Keratinocyte (primary cell): ENCODE measurements around the gene LRP1B. TPM values are rescaled to one million over a fixed set of nuclear protein-coding genes. Genes with fewer than 3 reads are reported as not detected.

Source experiments
- DNase-seq: peaks from one replicate; pipeline ENCODE4 v3.0.0-alpha.2; 2011; ENCODE audit warnings: low read depth, missing footprints, low spot score
- FAIRE-seq: peaks from 2 replicates; lab custom pipeline; 2011; peaks lifted over from hg19 to GRCh38; lab: Jason Lieb, UNC
- H2AFZ ChIP-seq: 2 replicates; pipeline ENCODE4 v1.6.0; 2012; ENCODE audit warnings: low read length, control low read depth, inconsistent platforms; ENCODE audit not compliant: control insufficient read depth
- H3K27ac ChIP-seq: 2 replicates; pipeline ENCODE4 v1.5.1; 2011; ENCODE audit warnings: low read length; ENCODE audit not compliant: control insufficient read depth, insufficient read depth
- H3K27me3 ChIP-seq: 3 replicates; pipeline ENCODE4 v1.6.0; 2011; ENCODE audit warnings: low read length; ENCODE audit not compliant: control insufficient read depth, insufficient read depth; ENCODE audit errors: extremely low read depth
- H3K36me3 ChIP-seq, 2 experiments: 2 replicates in 1 of 2; 3 replicates in 1 of 2; pipeline ENCODE4 v1.5.1; 2011; ENCODE audit warnings: low read length in 2 of 2, mild to moderate bottlenecking in 1 of 2; ENCODE audit not compliant: control insufficient read depth in 2 of 2, insufficient read depth in 2 of 2; ENCODE audit errors: extremely low read depth in 1 of 2
- H3K4me1 ChIP-seq: 3 replicates; pipeline ENCODE4 v1.5.1; 2011; ENCODE audit warnings: low read length; ENCODE audit not compliant: control insufficient read depth, insufficient read depth; ENCODE audit errors: extremely low read depth
- H3K4me2 ChIP-seq: 3 replicates; pipeline ENCODE4 v1.6.0; 2011; ENCODE audit warnings: low read depth, low read length; ENCODE audit not compliant: control insufficient read depth, insufficient read depth; ENCODE audit errors: extremely low read depth
- H3K4me3 ChIP-seq, 3 experiments: fragments of 200-600 bp in 1 of 3; sonication (generic) in 1 of 3; 2 replicates in 2 of 3; 3 replicates in 1 of 3; pipeline ENCODE4 v1.5.1; 2011 to 2016; ENCODE audit warnings: low read length in 3 of 3, mild to moderate bottlenecking in 3 of 3, control low read depth in 2 of 3, inconsistent platforms in 1 of 3, low read depth in 1 of 3, mixed read lengths in 1 of 3, mixed run types in 1 of 3, moderate library complexity in 1 of 3; ENCODE audit not compliant: control insufficient read depth in 2 of 3, insufficient read depth in 2 of 3; ENCODE audit errors: extremely low read depth in 1 of 3
- H3K79me2 ChIP-seq: 2 replicates; pipeline ENCODE4 v1.6.0; 2012; ENCODE audit warnings: low read length; ENCODE audit not compliant: control insufficient read depth, insufficient read depth
- H3K9ac ChIP-seq: 3 replicates; pipeline ENCODE4 v1.6.0; 2011; ENCODE audit warnings: low read length; ENCODE audit not compliant: control insufficient read depth, insufficient read depth; ENCODE audit errors: extremely low read depth
- H3K9me1 ChIP-seq: 3 replicates; pipeline ENCODE4 v1.6.0; 2011; ENCODE audit warnings: low read length; ENCODE audit not compliant: control insufficient read depth, insufficient read depth; ENCODE audit errors: extremely low read depth
- H3K9me3 ChIP-seq: 2 replicates; pipeline ENCODE4 v1.5.1; 2012; ENCODE audit warnings: low read depth, low read length; ENCODE audit not compliant: control insufficient read depth
- H4K20me1 ChIP-seq: 3 replicates; pipeline ENCODE4 v1.6.0; 2011; ENCODE audit warnings: low read length; ENCODE audit not compliant: control insufficient read depth, insufficient read depth; ENCODE audit errors: extremely low read depth
- EZH2 ChIP-seq: IDR thresholded peaks from one replicate; pipeline ENCODE4 v1.6.1; 2012; ENCODE audit warnings: inconsistent platforms, mild to moderate bottlenecking, low read length, moderate library complexity
- dilution Hi-C: fragments of 300-500 bp; cut with MboI; formaldehyde crosslinking; loops from one replicate; pipeline ENCODE4 v1.7.0; 2020; ENCODE audit warnings: low sequenced_read_pairs; ENCODE audit not compliant: extremely low pct_ligation_motif_present
- polyA plus RNA-seq, 5 experiments: library from polyadenylated mRNA; depleted of rRNA in 3 of 5; stranded (reverse) in 3 of 5; stranded (forward) in 1 of 5; unstranded in 1 of 5; fragments of >200 nt; gene quantifications; 1 replicate in 1 of 5; 2 replicates in 3 of 5; 3 replicates in 1 of 5; pipeline versions ENCODE4 v1.2.1 to v1.2.3, GENCODE V29; 2011 to 2012; ENCODE audit warnings: missing spikeins in 2 of 5, low read depth in 1 of 5, low replicate concordance in 1 of 5
- TF ChIP-seq, protein P1 (sequence below), 3 experiments: IDR thresholded peaks in 1 of 3; conservative IDR thresholded peaks in 1 of 3; optimal IDR thresholded peaks in 1 of 3; 2 replicates in 2 of 3; 3 replicates in 1 of 3; pipeline versions ENCODE3 to v1.5.1; 2011; ENCODE audit warnings: low read length in 3 of 3, mild to moderate bottlenecking in 3 of 3, moderate library complexity in 2 of 3, control low read depth in 1 of 3, inconsistent platforms in 1 of 3; ENCODE audit not compliant: insufficient read depth in 2 of 3; ENCODE audit errors: extremely low read depth in 1 of 3

The LRP1B gene
- polyA plus RNA-seq, 1 donor (not counting 4 experiments of a cell fraction or from before 2014, with no cell fraction given), result not detected

- dilution Hi-C loops, result no loop called here
- no peak overlapping the region for H3K9ac ChIP-seq
- H3K27ac ChIP-seq, result no peak overlapping the region
- no peaks in the 10 kb centered on the region for H4K20me1 ChIP-seq
- H3K9me1 ChIP-seq, result no peaks in the 10 kb centered on the region
- TF ChIP-seq, protein P1, sequence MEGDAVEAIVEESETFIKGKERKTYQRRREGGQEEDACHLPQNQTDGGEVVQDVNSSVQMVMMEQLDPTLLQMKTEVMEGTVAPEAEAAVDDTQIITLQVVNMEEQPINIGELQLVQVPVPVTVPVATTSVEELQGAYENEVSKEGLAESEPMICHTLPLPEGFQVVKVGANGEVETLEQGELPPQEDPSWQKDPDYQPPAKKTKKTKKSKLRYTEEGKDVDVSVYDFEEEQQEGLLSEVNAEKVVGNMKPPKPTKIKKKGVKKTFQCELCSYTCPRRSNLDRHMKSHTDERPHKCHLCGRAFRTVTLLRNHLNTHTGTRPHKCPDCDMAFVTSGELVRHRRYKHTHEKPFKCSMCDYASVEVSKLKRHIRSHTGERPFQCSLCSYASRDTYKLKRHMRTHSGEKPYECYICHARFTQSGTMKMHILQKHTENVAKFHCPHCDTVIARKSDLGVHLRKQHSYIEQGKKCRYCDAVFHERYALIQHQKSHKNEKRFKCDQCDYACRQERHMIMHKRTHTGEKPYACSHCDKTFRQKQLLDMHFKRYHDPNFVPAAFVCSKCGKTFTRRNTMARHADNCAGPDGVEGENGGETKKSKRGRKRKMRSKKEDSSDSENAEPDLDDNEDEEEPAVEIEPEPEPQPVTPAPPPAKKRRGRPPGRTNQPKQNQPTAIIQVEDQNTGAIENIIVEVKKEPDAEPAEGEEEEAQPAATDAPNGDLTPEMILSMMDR (optimal IDR thresholded peaks at IDR 0.05 in 1 of 3, IDR thresholded peaks at IDR 0.05 in 1 of 3, conservative IDR thresholded peaks at IDR 0.05 in 1 of 3; ENCODE audit: extremely low read depth in 1 of 3, insufficient read depth in 2 of 3, low read length in 3 of 3), result no peak
- no peak for TF ChIP-seq EZH2
- no peaks in the 10 kb centered on the region for H3K9me3 ChIP-seq
- H3K4me3 ChIP-seq, result no peak overlapping the region
- H3K36me3 ChIP-seq, result no peaks in the 10 kb centered on the region
- no peak overlapping the region for H3K4me2 ChIP-seq
- no peaks in the 10 kb centered on the region for H3K79me2 ChIP-seq
- no peaks in the 10 kb centered on the region for H3K27me3 ChIP-seq
- no peak overlapping the region for H2AFZ ChIP-seq
- H3K4me1 ChIP-seq, result no peaks in the 10 kb centered on the region
- FAIRE-seq (no peak), DNase-seq (no peak)
Measured at GRCh38 chr2:142052220-142052863, 78.5 kb downstream of the LRP1B start.

DNA sequence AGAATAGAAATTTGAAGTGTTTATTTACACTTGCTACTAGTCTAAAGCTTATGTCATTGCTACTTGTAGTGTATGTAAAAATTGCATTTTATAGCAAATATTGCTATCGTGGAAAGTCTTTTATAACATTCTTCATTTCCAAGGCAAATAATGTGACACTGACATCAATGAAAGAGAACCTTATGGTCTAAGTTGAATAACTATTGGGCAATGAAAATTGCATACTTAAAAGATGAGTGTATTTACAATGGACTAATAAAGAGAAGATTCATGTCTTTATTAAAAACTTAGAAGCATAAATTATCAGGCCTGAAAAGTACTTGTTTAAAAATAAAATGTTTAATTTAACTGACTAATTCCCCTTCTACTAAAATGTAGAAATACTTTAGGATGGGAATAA, 82.2 kb downstream of the LRP1B start:
- H3K36me3 ChIP-seq, result no peaks in the 10 kb centered on the region
- H2AFZ ChIP-seq, result no peak overlapping the region
- H3K27me3 ChIP-seq, result no peaks in the 10 kb centered on the region
- no peaks in the 10 kb centered on the region for H3K79me2 ChIP-seq
- FAIRE-seq (no peak), DNase-seq (no peak)
- H3K4me1 ChIP-seq, result no peaks in the 10 kb centered on the region
- no peaks in the 10 kb centered on the region for H3K9me1 ChIP-seq
- no peak overlapping the region for H3K27ac ChIP-seq
- no peak overlapping the region for H3K4me3 ChIP-seq
- no peak overlapping the region for H3K9ac ChIP-seq
- H3K4me2 ChIP-seq, result no peak overlapping the region
- dilution Hi-C loops, result no loop called here
- H4K20me1 ChIP-seq, result no peaks in the 10 kb centered on the region
- no peak for TF ChIP-seq EZH2
- TF ChIP-seq, protein P1 (optimal IDR thresholded peaks at IDR 0.05 in 1 of 3, IDR thresholded peaks at IDR 0.05 in 1 of 3, conservative IDR thresholded peaks at IDR 0.05 in 1 of 3; ENCODE audit: extremely low read depth in 1 of 3, insufficient read depth in 2 of 3, low read length in 3 of 3), result no peak
- H3K9me3 ChIP-seq, result no peaks in the 10 kb centered on the region
